Astrocyte (in vitro differentiated cells and primary cell): ENCODE data around the gene C17orf100. TPM values are rescaled to one million over a fixed set of nuclear protein-coding genes. Genes with fewer than 3 reads are reported as not detected.

Experiments used
- DNase-seq: peaks from one replicate; pipeline ENCODE4 v3.0.0-alpha.2; 2010; ENCODE audit warnings: low read depth
- FAIRE-seq: peaks from 2 replicates; lab custom pipeline; 2011; peaks lifted over from hg19 to GRCh38; lab: Jason Lieb, UNC
- H2AFZ ChIP-seq: 2 replicates; pipeline ENCODE4 v1.6.0; 2012; ENCODE audit warnings: low read depth, low read length, inconsistent platforms
- H3K27ac ChIP-seq: 2 replicates; pipeline ENCODE4 v1.5.1; 2011; ENCODE audit warnings: low read depth, low read length, inconsistent platforms
- H3K27me3 ChIP-seq: 2 replicates; pipeline ENCODE4 v1.6.0; 2011; ENCODE audit warnings: low read length, inconsistent platforms; ENCODE audit not compliant: insufficient read depth
- H3K36me3 ChIP-seq: 2 replicates; pipeline ENCODE4 v1.5.1; 2011; ENCODE audit warnings: low read length, inconsistent platforms; ENCODE audit not compliant: insufficient read depth
- H3K4me1 ChIP-seq: 2 replicates; pipeline ENCODE4 v1.5.1; 2011; ENCODE audit warnings: low read length, inconsistent platforms; ENCODE audit not compliant: insufficient read depth
- H3K4me2 ChIP-seq: 2 replicates; pipeline ENCODE4 v1.6.0; 2012; ENCODE audit warnings: low read length, inconsistent platforms
- H3K4me3 ChIP-seq: 2 replicates; pipeline ENCODE4 v1.5.1; 2011; ENCODE audit warnings: low read depth, mild to moderate bottlenecking, low read length, inconsistent platforms; ENCODE audit not compliant: insufficient read depth
- H3K79me2 ChIP-seq: 2 replicates; pipeline ENCODE4 v1.6.0; 2012; ENCODE audit warnings: mild to moderate bottlenecking, low read length, inconsistent platforms; ENCODE audit not compliant: insufficient read depth
- H3K9ac ChIP-seq: 2 replicates; pipeline ENCODE4 v1.6.0; 2012; ENCODE audit warnings: mild to moderate bottlenecking, low read length, inconsistent platforms
- H3K9me3 ChIP-seq: 2 replicates; pipeline ENCODE4 v1.5.1; 2012; ENCODE audit warnings: low read depth, mild to moderate bottlenecking, low read length, inconsistent platforms; ENCODE audit not compliant: insufficient read depth
- H4K20me1 ChIP-seq: 2 replicates; pipeline ENCODE4 v1.6.0; 2012; ENCODE audit warnings: low read length, inconsistent platforms; ENCODE audit not compliant: insufficient read depth
- H3K27ac Mint-ChIP-seq: one replicate; pipeline ENCODE4 v1.8.0; 2021; ENCODE audit warnings: mild to moderate bottlenecking, mixed read lengths; ENCODE audit not compliant: unreplicated experiment
- H3K27me3 Mint-ChIP-seq: one replicate; pipeline ENCODE4 v1.8.0; 2021; ENCODE audit warnings: low read depth, mixed read lengths; ENCODE audit not compliant: unreplicated experiment
- H3K36me3 Mint-ChIP-seq: one replicate; pipeline ENCODE4 v1.8.0; 2021; ENCODE audit warnings: low read depth, mixed read lengths; ENCODE audit not compliant: unreplicated experiment
- H3K4me1 Mint-ChIP-seq: one replicate; pipeline ENCODE4 v1.8.0; 2021; ENCODE audit warnings: low read depth, mixed read lengths; ENCODE audit not compliant: unreplicated experiment
- H3K4me3 Mint-ChIP-seq: one replicate; pipeline ENCODE4 v1.8.0; 2021; ENCODE audit warnings: mild to moderate bottlenecking, moderate library complexity, mixed read lengths; ENCODE audit not compliant: unreplicated experiment
- H3K9me3 Mint-ChIP-seq: one replicate; pipeline ENCODE4 v1.8.0; 2021; ENCODE audit warnings: mild to moderate bottlenecking, mixed read lengths; ENCODE audit not compliant: unreplicated experiment
- EZH2 ChIP-seq: IDR thresholded peaks from 2 replicates; pipeline ENCODE4 v1.6.1; 2012; ENCODE audit warnings: mild to moderate bottlenecking, low read length, inconsistent platforms; ENCODE audit not compliant: insufficient read depth
- total RNA-seq: library from RNA; stranded (reverse); gene quantifications from 2 replicates; pipeline ENCODE4 v1.2.1, GENCODE V29; 2021
- TF ChIP-seq, protein P1 (sequence below): IDR thresholded peaks from 2 replicates; pipeline ENCODE4 v1.5.1; 2011; ENCODE audit warnings: low read depth, mild to moderate bottlenecking, inconsistent platforms, low read length, moderate library complexity; ENCODE audit not compliant: insufficient read depth

The C17orf100 gene
- total RNA-seq, 1 donor from 2014 or later: 3.1 TPM

DNA sequence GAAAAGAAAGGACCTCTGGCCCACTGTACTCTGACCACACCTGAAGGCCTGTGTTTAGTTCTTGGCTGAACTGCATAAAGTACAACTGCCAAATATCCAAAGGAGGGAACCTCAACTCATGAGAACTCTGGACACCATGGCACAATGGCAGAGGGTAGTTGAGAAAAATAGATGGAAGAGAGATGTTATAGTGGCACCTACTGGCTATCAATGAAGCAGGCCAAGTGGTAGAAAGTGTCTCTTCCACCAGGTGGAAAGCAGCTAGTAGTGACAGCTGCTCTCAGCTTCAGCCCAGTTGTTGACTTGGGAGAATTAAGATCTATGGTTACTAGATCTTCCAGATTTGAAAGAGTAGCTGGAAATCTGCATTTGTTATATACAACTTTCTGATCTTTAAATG, 3.4 kb upstream of the C17orf100 start:
- Mint-ChIP-seq H3K27ac (no peak overlapping the region), H3K9me3 (no peaks in the 10 kb centered on the region), H3K4me3 (no peak overlapping the region), H3K27me3 (peaks cover under 1% of the 10 kb centered on the region), H3K36me3 (peaks cover 2% of the 10 kb centered on the region), H3K4me1 (peaks cover 16% of the 10 kb centered on the region)
- peaks cover 54% of the 10 kb centered on the region for H4K20me1 ChIP-seq
- no peak overlapping the region for H3K9ac ChIP-seq
- no peak for FAIRE-seq
- H2AFZ ChIP-seq: no peak overlapping the region
- no peak overlapping the region for H3K4me2 ChIP-seq
- no peak for TF ChIP-seq EZH2
- TF ChIP-seq, protein P1, sequence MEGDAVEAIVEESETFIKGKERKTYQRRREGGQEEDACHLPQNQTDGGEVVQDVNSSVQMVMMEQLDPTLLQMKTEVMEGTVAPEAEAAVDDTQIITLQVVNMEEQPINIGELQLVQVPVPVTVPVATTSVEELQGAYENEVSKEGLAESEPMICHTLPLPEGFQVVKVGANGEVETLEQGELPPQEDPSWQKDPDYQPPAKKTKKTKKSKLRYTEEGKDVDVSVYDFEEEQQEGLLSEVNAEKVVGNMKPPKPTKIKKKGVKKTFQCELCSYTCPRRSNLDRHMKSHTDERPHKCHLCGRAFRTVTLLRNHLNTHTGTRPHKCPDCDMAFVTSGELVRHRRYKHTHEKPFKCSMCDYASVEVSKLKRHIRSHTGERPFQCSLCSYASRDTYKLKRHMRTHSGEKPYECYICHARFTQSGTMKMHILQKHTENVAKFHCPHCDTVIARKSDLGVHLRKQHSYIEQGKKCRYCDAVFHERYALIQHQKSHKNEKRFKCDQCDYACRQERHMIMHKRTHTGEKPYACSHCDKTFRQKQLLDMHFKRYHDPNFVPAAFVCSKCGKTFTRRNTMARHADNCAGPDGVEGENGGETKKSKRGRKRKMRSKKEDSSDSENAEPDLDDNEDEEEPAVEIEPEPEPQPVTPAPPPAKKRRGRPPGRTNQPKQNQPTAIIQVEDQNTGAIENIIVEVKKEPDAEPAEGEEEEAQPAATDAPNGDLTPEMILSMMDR: no peak
- peaks cover 22% of the 10 kb centered on the region for H3K4me1 ChIP-seq
- peaks cover 5% of the 10 kb centered on the region for H3K9me3 ChIP-seq
- peaks cover 7% of the 10 kb centered on the region for H3K27me3 ChIP-seq
- H3K36me3 ChIP-seq: peaks cover 14% of the 10 kb centered on the region
- no peak overlapping the region for H3K4me3 ChIP-seq
- H3K79me2 ChIP-seq: peaks cover 49% of the 10 kb centered on the region
- H3K27ac ChIP-seq: no peak overlapping the region
- no peak for DNase-seq

DNA sequence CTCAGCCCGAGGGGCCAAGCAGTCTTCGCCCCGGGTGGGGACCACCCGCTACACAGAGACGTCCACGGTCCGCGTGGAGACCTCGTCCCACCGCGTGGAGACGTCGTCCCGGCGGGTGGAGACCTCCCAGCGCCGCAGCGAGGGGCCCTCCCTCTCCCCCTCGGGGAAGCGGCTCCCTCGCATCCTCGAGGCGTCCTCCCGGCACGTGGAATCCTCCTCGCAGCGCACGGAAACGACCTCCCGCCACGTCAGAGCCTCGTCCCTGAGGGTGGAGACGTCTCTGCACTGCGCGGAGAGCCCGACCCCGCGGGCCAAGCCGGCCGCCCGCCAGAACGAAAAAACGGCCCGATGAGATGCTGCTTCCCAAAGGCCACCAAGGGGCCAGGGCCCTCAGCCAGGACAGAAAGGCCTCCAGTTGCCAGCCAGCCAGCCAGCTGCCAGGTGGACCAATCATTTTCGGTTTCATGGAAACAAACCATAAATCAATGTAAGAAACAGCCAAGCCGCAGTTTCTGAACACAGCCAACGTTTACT, 424 bp downstream of the C17orf100 start:
- H3K4me2 ChIP-seq: peak overlapping the region; percentile 99
- peak overlapping the region; percentile 31 for H3K27ac ChIP-seq
- H2AFZ ChIP-seq: peak overlapping the region; percentile 97
- Mint-ChIP-seq H3K4me1 (peaks cover 22% of the 10 kb centered on the region), H3K4me3 (peak overlapping the region; percentile 77), H3K36me3 (peaks cover 5% of the 10 kb centered on the region), H3K27me3 (peaks cover 19% of the 10 kb centered on the region), H3K27ac (no peak overlapping the region), H3K9me3 (peaks cover 2% of the 10 kb centered on the region)
- H3K27me3 ChIP-seq: peaks cover 28% of the 10 kb centered on the region
- peaks cover 33% of the 10 kb centered on the region for H4K20me1 ChIP-seq
- TF ChIP-seq, protein P1: no peak
- no peak for TF ChIP-seq EZH2
- peaks cover 40% of the 10 kb centered on the region for H3K79me2 ChIP-seq
- H3K4me3 ChIP-seq: peak overlapping the region; percentile 100
- peaks cover 5% of the 10 kb centered on the region for H3K9me3 ChIP-seq
- FAIRE-seq: no peak
- H3K36me3 ChIP-seq: peaks cover 9% of the 10 kb centered on the region
- DNase-seq: peak; percentile 18
- peak overlapping the region; percentile 99 for H3K9ac ChIP-seq
- peaks cover 30% of the 10 kb centered on the region for H3K4me1 ChIP-seq
